GM12878 (cell line): ENCODE measurements around the gene PTPN2. TPM values are rescaled to one million over a fixed set of nuclear protein-coding genes. Genes with fewer than 3 reads are reported as not detected.

Experiments
- BCLAF1 ChIP-seq: fragments of 450-650 bp; IDR thresholded peaks from 2 replicates; pipeline ENCODE4 v1.6.1; 2017; ENCODE audit warnings: antibody characterized with exemption, mild to moderate bottlenecking, moderate library complexity
- CREB1 ChIP-seq: IDR thresholded peaks from 2 replicates; pipeline ENCODE4 v1.6.1; 2012; ENCODE audit warnings: low read depth, mild to moderate bottlenecking, inconsistent platforms
- E2F4 ChIP-seq: IDR thresholded peaks from 2 replicates; pipeline ENCODE4 v1.6.1; 2012; ENCODE audit warnings: low read depth, low read length, improper control_type of control experiment
- EED ChIP-seq: sonication (generic); IDR thresholded peaks from 2 replicates; pipeline ENCODE4 v1.6.1; 2016; ENCODE audit warnings: antibody characterized with exemption, low read depth
- HSF1 ChIP-seq: fragments of 150-350 bp; IDR thresholded peaks from 2 replicates; pipeline ENCODE4 v1.6.1; 2014; ENCODE audit warnings: mild to moderate bottlenecking, low read depth, low read length
- PRDM15 ChIP-seq: fragments of 450-650 bp; formaldehyde crosslinking; IDR thresholded peaks from 2 replicates; pipeline ENCODE4 v1.4.0; 2020; ENCODE audit warnings: mild to moderate bottlenecking, moderate library complexity
- SMARCA5 ChIP-seq: fragments of 450-650 bp; IDR thresholded peaks from 2 replicates; pipeline ENCODE4 v1.6.1; 2017; ENCODE audit warnings: mild to moderate bottlenecking
- TCF7 ChIP-seq: IDR thresholded peaks from 2 replicates; pipeline ENCODE4 v1.6.1; 2014; ENCODE audit warnings: antibody characterized with exemption, borderline replicate concordance
- YY1 ChIP-seq: IDR thresholded peaks from 2 replicates; pipeline ENCODE4 v1.6.1; 2011; ENCODE audit warnings: low read depth, mild to moderate bottlenecking, low read length
- polyA plus RNA-seq, 11 experiments: library from polyadenylated mRNA; depleted of rRNA in 4 of 11; unstranded in 6 of 11; stranded (reverse) in 5 of 11; fragments of >200 nt; fragmentation: Nextera tagmentation in 4 of 11; fragmentation: Illumina TruSeq in 1 of 11; extraction: Ambion mirVana in 4 of 11; extraction: Trizol in 1 of 11; gene quantifications; 1 replicate in 1 of 11; 2 replicates in 10 of 11; pipeline versions ENCODE4 v1.2.1 to v1.2.3, GENCODE V29; 2011 to 2016; ENCODE audit warnings: inconsistent platforms in 2 of 11, missing spikeins in 2 of 11, low read depth in 1 of 11
- total RNA-seq, 4 experiments: library from RNA; depleted of rRNA in 3 of 4; stranded (reverse); fragments of >200 nt in 3 of 4; fragmentation: Illumina TruSeq in 1 of 4; extraction: Trizol in 1 of 4; gene quantifications; 2 replicates each; pipeline versions ENCODE4 v1.2.1 to v1.2.3, GENCODE V29; 2013 to 2021

The PTPN2 gene
- total and polyA plus RNA-seq, 10 of the 15 experiments (the other 5 are each of a cell fraction or from before 2014, with no cell fraction given), result 46.5 to 86.7 (median 64.6) TPM

- TF ChIP-seq E2F4, result no peak
- no peak for TF ChIP-seq PRDM15 (CRISPR knock-in tag)
- no peak for TF ChIP-seq BCLAF1
- TF ChIP-seq TCF7, result no peak
- no peak for TF ChIP-seq HSF1
- TF ChIP-seq SMARCA5, result no peak
- TF ChIP-seq YY1, result no peak
- TF ChIP-seq EED, result no peak
- TF ChIP-seq CREB1, result no peak
Observed at GRCh38 chr18:12890964-12891363, 6.9 kb upstream of the PTPN2 start (continued).
